ENCODE measurements around the gene CDC37.

The CDC37 gene

DNA sequence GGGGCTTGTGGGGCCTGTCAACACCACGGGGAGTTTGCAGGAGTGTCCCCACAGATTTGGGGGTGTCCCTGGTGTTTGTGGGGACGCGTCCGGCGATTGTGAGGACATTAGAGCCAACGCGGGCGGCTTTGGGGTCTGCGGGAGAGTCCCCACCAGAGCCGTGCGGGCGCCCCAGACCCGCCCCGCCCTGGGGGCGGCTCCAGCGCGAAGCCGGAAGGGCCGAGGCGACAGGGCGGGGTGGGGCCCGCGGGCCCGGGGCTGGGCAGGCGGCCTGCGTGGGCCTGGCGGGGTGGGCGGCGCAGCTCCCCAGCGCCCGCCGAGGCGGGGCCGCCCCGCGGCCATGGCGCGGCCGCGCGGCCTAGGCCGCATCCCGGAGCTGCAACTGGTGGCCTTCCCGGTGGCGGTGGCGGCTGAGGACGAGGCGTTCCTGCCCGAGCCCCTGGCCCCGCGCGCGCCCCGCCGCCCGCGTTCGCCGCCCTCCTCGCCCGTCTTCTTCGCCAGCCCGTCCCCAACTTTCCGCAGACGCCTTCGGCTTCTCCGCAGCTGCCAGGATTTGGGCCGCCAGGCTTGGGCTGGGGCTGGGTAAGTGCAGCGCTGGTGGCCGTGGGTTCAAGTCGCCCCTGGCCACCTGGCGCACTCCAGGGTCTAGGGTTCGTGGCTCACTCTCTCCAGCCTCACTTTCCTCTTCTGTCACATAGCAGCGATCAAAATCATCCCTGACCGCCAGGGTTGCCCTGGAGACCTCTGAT, 27.3 kb upstream of the CDC37 start:
- Histone ChIP-seq H3K4me1 (ENCODE audit: insufficient read depth, low read length) (peaks cover 18% of the 10 kb centered on the region), H3K9me3 (ENCODE audit: low read length) (no peaks in the 10 kb centered on the region), H3K27me3 (ENCODE audit: control insufficient read depth in 1 of 2, insufficient read depth in 2 of 2, low read length in 2 of 2) (no peaks in the 10 kb centered on the region), H3K4me3 (ENCODE audit: low read depth in 1 of 2, low read length in 2 of 2) (peak overlapping the region; percentile 60 to 81), H3K27ac (ENCODE audit: low read depth, low read length) (peak overlapping the region; percentile 64), H3K9ac (ENCODE audit: low read length) (peak overlapping the region; percentile 41), H3K36me3 (ENCODE audit: insufficient read depth, low read length) (no peaks in the 10 kb centered on the region)

DNA sequence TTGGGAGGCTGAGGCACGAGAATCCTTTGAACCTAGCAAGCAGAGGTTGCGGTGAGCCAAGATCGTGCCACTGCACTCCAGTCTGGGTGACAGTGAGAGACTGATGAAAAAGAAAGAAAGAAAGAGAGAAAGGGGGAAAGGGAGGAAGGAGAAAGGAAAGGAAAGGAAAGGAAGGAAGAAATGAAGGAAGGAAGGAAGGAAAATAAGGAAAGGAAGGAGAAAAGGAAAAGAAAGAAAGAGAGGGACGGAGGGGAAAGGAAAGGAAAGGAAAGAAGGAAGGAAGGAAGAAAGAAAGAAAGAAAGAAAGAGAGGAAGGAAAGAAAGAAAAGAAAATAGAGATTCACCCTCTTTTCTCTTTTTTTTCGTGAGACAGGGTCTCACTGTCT, 25.6 kb upstream of the CDC37 start:
- peaks cover 26% of the 10 kb centered on the region for H3K4me1 ChIP-seq (ENCODE audit: insufficient read depth, low read length)
- H3K9ac ChIP-seq (ENCODE audit: low read length) = no peak overlapping the region
- no peak overlapping the region for H3K4me3 ChIP-seq (ENCODE audit: low read depth in 1 of 2, low read length in 2 of 2)
- H3K27ac ChIP-seq (ENCODE audit: low read depth, low read length) = no peak overlapping the region
- H3K27me3 ChIP-seq (ENCODE audit: control insufficient read depth in 1 of 2, insufficient read depth in 2 of 2, low read length in 2 of 2) = peaks cover 0 to 11% of the 10 kb centered on the region in 2 donors
- no peaks in the 10 kb centered on the region for H3K9me3 ChIP-seq (ENCODE audit: low read length)
- H3K36me3 ChIP-seq (ENCODE audit: insufficient read depth, low read length) = no peaks in the 10 kb centered on the region

DNA sequence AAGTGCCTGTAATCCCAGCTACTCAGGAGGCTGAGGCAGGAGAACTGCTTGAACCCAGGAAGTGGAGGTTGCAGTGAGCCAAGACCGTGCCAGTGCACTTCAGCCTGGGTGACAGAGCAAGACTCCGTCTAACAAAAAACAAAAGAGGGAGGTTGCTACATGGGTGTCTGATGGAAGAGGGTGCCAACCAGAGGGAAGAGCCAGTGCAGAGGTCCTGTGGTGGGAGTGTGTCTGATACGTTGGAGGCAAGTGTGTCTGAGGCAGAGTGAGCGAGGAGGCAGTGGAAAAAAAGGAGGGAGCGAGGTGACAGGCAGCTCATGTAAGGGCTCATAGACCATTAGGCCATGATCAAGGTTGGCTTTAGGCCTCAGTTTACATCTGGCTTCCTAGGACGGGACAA, 23.8 kb upstream of the CDC37 start:
- Histone ChIP-seq H3K4me3 (ENCODE audit: low read depth in 1 of 2, low read length in 2 of 2) (no peak overlapping the region), H3K9ac (ENCODE audit: low read length) (no peak overlapping the region), H3K9me3 (ENCODE audit: low read length) (no peaks in the 10 kb centered on the region), H3K27me3 (ENCODE audit: control insufficient read depth in 1 of 2, insufficient read depth in 2 of 2, low read length in 2 of 2) (peaks cover 14 to 29% of the 10 kb centered on the region in 2 donors), H3K4me1 (ENCODE audit: insufficient read depth, low read length) (peaks cover 20% of the 10 kb centered on the region), H3K27ac (ENCODE audit: low read depth, low read length) (no peak overlapping the region), H3K36me3 (ENCODE audit: insufficient read depth, low read length) (no peaks in the 10 kb centered on the region)

- Histone ChIP-seq H3K36me3 (ENCODE audit: insufficient read depth, low read length) (no peaks in the 10 kb centered on the region), H3K9me3 (ENCODE audit: low read length) (no peaks in the 10 kb centered on the region), H3K4me1 (ENCODE audit: insufficient read depth, low read length) (peaks cover 22% of the 10 kb centered on the region), H3K27me3 (ENCODE audit: control insufficient read depth in 1 of 2, insufficient read depth in 2 of 2, low read length in 2 of 2) (peaks cover 37 to 58% of the 10 kb centered on the region in 2 donors), H3K4me3 (ENCODE audit: low read depth in 1 of 2, low read length in 2 of 2) (peak overlapping the region in 1 of 2 donors; percentile 15), H3K9ac (ENCODE audit: low read length) (no peak overlapping the region), H3K27ac (ENCODE audit: low read depth, low read length) (no peak overlapping the region)
Measured at GRCh38 chr19:10424011-10424637, 20.8 kb upstream of the CDC37 start.

DNA sequence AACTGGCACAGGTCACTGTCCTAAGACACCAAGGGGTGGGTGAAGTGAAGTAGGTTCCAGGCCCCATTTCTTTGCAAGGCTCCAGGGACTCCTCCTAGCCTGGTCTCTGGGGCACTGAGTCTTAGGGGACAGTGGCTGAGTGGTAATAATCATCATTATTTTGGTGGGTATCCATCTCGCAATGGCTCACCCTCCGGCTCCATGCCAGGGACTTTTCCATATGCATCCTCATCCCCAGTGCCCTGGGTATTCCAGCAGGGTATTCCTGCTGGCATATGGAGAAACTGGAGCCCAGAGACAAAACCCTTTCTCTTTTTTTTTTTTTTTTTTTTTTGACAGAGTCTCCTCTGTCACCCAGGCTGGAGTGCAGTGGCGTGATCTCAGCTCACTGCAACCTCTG, 19.5 kb upstream of the CDC37 start:
- Histone ChIP-seq H3K27me3 (ENCODE audit: control insufficient read depth in 1 of 2, insufficient read depth in 2 of 2, low read length in 2 of 2) (peaks cover 46 to 71% of the 10 kb centered on the region in 2 donors), H3K4me3 (ENCODE audit: low read depth in 1 of 2, low read length in 2 of 2) (no peak overlapping the region), H3K27ac (ENCODE audit: low read depth, low read length) (no peak overlapping the region), H3K9ac (ENCODE audit: low read length) (no peak overlapping the region), H3K4me1 (ENCODE audit: insufficient read depth, low read length) (peaks cover 22% of the 10 kb centered on the region), H3K9me3 (ENCODE audit: low read length) (no peaks in the 10 kb centered on the region), H3K36me3 (ENCODE audit: insufficient read depth, low read length) (no peaks in the 10 kb centered on the region)

GRCh38 chr19:10422046-10422461, 18.7 kb upstream of the CDC37 start:
- no peaks in the 10 kb centered on the region for H3K36me3 ChIP-seq (ENCODE audit: insufficient read depth, low read length)
- H3K27me3 ChIP-seq (ENCODE audit: control insufficient read depth in 1 of 2, insufficient read depth in 2 of 2, low read length in 2 of 2) = peaks cover 54 to 79% of the 10 kb centered on the region in 2 donors
- peaks cover 22% of the 10 kb centered on the region for H3K4me1 ChIP-seq (ENCODE audit: insufficient read depth, low read length)
- no peak overlapping the region for H3K9ac ChIP-seq (ENCODE audit: low read length)
- H3K4me3 ChIP-seq (ENCODE audit: low read depth in 1 of 2, low read length in 2 of 2) = no peak overlapping the region
- H3K27ac ChIP-seq (ENCODE audit: low read depth, low read length) = no peak overlapping the region
- H3K9me3 ChIP-seq (ENCODE audit: low read length) = no peaks in the 10 kb centered on the region

- peaks cover 60 to 85% of the 10 kb centered on the region in 2 donors for H3K27me3 ChIP-seq (ENCODE audit: control insufficient read depth in 1 of 2, insufficient read depth in 2 of 2, low read length in 2 of 2)
- no peaks in the 10 kb centered on the region for H3K36me3 ChIP-seq (ENCODE audit: insufficient read depth, low read length)
- no peak overlapping the region for H3K4me3 ChIP-seq (ENCODE audit: low read depth in 1 of 2, low read length in 2 of 2)
- no peaks in the 10 kb centered on the region for H3K9me3 ChIP-seq (ENCODE audit: low read length)
- no peak overlapping the region for H3K9ac ChIP-seq (ENCODE audit: low read length)
- peaks cover 23% of the 10 kb centered on the region for H3K4me1 ChIP-seq (ENCODE audit: insufficient read depth, low read length)
- no peak overlapping the region for H3K27ac ChIP-seq (ENCODE audit: low read depth, low read length)
Measured at GRCh38 chr19:10421240-10422045, 18.1 kb upstream of the CDC37 start.

DNA sequence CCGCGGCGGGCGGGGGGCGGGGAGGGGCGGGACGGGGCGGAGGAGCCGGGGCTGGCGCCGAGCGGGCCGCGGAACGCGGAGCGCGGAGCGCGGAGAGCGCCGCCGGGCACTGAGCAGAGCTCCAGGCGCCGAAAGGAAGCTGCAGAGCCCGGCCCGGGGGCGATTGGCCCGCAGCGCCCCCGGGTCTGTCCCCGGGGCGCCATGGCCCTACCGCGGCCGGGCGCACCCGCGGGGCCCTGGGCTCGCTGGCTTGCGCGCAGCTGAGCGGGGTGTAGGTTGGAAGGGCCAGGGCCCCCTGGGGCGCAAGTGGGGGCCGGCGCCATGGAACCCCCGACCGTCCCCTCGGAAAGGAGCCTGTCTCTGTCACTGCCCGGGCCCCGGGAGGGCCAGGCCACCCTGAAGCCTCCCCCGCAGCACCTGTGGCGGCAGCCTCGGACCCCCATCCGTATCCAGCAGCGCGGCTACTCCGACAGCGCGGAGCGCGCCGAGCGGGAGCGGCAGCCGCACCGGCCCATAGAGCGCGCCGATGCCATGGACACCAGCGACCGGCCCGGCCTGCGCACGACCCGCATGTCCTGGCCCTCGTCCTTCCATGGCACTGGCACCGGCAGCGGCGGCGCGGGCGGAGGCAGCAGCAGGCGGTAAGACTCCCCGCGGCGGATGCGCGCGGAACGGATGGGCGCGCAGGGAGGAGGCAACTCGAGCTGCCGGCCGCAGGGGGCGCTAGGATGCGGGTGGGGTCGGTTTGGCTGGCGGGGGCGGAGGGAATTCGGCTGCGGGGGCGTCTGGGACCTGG, 17.3 kb upstream of the CDC37 start, which contains the start of gene PDE4A:
Gene PDE4A (plus strand): TSS at position 95 of the 796 bp plus-strand sequence. CDS start 227 bp downstream, at position 322.
- Histone ChIP-seq H3K9me3 (ENCODE audit: low read length) (no peaks in the 10 kb centered on the region), H3K9ac (ENCODE audit: low read length) (no peak within 1 kb of the TSS), H3K27ac (ENCODE audit: low read depth, low read length) (no peak within 1 kb of the TSS), H3K4me3 (ENCODE audit: low read depth in 1 of 2, low read length in 2 of 2) (peak within 1 kb of the TSS in 1 of 2 donors; percentile 27), H3K27me3 (ENCODE audit: control insufficient read depth in 1 of 2, insufficient read depth in 2 of 2, low read length in 2 of 2) (peaks cover 61 to 89% of the 10 kb centered on the region in 2 donors), H3K4me1 (ENCODE audit: insufficient read depth, low read length) (peaks cover 28% of the 10 kb centered on the region), H3K36me3 (ENCODE audit: insufficient read depth, low read length) (no peaks in the 10 kb centered on the region)

DNA sequence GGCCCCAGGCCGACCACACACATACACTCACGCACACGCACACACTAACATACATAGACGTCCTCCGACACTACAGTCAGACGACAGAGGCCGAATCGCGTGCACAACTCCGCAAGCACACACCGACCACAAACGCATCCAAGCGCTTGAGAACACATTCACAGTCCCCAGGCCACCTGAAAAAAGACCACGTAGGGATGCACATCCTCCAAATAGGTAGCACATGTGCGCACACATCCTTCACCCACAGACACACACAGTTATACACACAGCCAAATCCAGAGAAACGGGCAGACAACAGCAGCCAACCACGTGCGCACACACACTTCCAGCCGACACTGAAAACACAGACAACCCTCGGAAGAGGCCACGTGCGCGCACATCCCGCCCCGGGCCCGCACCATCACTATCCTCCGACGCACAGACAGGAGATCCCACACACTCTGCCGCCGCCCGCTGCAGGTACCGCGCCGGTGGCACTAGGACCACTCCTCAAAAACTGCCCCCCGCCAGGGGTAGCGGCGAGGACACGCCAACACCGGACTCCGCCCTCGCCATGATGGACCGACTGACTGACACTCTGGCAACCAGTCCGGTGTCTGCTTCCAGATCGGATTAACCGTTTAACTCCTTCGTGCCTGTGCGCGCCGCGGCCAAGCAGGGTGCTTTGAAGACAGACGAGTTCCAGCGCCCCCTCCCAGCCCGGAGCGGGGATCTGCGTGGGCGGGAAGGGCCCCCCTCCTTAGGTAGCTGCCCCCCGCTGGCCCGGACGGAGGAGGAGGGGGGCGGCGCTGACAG, 16.5 kb upstream of the CDC37 start:
- no peak overlapping the region for H3K9ac ChIP-seq (ENCODE audit: low read length)
- no peak overlapping the region for H3K4me3 ChIP-seq (ENCODE audit: low read depth in 1 of 2, low read length in 2 of 2)
- H3K27me3 ChIP-seq (ENCODE audit: control insufficient read depth in 1 of 2, insufficient read depth in 2 of 2, low read length in 2 of 2) = peaks cover 61 to 86% of the 10 kb centered on the region in 2 donors
- no peaks in the 10 kb centered on the region for H3K9me3 ChIP-seq (ENCODE audit: low read length)
- H3K4me1 ChIP-seq (ENCODE audit: insufficient read depth, low read length) = peaks cover 28% of the 10 kb centered on the region
- no peaks in the 10 kb centered on the region for H3K36me3 ChIP-seq (ENCODE audit: insufficient read depth, low read length)
- H3K27ac ChIP-seq (ENCODE audit: low read depth, low read length) = no peak overlapping the region

DNA sequence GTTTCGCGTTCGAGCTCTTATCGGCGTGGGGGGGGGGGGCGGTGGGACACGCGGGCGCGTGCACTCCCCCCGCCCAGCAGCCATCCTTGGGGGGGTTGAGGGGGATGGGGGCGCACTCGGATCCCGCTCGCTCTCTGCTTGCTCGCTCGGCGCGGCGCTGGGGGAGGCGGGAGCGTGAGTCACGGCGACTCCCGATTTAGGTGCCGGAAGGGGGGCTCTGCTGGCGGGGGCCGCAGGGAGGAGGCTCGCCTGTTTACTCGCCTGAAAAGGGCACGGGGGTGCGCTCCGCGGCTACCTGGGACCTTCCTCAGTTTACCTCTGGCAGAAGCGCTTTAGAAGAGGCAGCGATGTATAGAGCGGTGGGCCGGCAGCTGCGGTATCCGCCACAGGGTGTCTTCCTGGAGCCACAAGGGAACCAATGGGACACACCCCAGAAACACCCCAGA, 15.9 kb upstream of the CDC37 start:
- peaks cover 22% of the 10 kb centered on the region for H3K4me1 ChIP-seq (ENCODE audit: insufficient read depth, low read length)
- peaks cover 61 to 80% of the 10 kb centered on the region in 2 donors for H3K27me3 ChIP-seq (ENCODE audit: control insufficient read depth in 1 of 2, insufficient read depth in 2 of 2, low read length in 2 of 2)
- no peaks in the 10 kb centered on the region for H3K9me3 ChIP-seq (ENCODE audit: low read length)
- no peak overlapping the region for H3K9ac ChIP-seq (ENCODE audit: low read length)
- no peak overlapping the region for H3K27ac ChIP-seq (ENCODE audit: low read depth, low read length)
- no peaks in the 10 kb centered on the region for H3K36me3 ChIP-seq (ENCODE audit: insufficient read depth, low read length)
- no peak overlapping the region for H3K4me3 ChIP-seq (ENCODE audit: low read depth in 1 of 2, low read length in 2 of 2)
